Measurements from ENCODE around the gene SMIM10L2A. TPM values are rescaled to one million over a fixed set of nuclear protein-coding genes. Genes with fewer than 3 reads are reported as not detected.
A peak's percentile ranks its signal among the peaks of the same experiment; 100 is the strongest.
"Not testable (repeated sequence)": the region's sequence is repeated elsewhere in the genome, so short reads cannot be mapped to it uniquely, and the experiment has no call there.

The SMIM10L2A gene
- total RNA-seq, 1 donor from 2014 or later: 10.0 TPM

DNA sequence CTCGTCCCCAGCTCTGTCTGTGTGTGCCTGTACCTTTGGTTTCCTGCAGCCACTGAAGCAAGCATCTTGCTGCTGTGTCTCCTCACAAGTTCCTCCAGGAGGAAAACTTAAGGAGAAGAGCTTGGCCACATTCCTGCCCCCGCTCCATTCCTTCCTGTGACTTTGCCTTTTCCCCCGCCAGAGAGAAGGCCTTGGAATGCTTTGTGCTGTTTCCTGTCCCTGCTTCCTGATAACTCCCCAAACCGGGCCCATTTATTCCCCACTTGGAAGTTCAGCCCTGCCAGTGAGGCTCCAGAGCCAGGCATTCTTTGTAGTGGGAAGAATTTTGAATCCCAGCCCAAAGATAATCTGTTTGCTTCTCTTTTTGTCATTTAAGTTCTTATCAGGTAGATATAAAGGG is 33.1 kb downstream of the SMIM10L2A start:
- no peak for DNase-seq

DNA sequence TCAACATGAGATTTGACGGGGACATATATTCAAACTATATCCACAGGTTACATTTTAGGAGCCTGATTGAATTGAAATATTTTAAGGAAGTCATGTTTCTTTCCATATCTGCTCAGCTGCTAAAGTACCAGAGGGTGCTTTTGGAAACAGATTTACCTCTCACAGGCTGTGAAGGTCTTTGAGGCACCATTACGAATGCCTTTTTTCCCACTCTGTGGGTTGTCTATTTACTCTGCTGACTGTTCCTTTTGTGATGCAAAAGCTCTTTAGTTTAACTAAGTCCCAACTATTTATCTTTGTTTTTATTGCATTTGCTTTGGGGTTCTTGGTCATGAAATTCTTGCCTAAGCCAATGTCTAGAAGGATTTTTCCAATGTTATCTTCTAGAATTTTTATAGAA is 40.0 kb downstream of the SMIM10L2A start:
- DNase-seq: not testable (repeated sequence)

DNA sequence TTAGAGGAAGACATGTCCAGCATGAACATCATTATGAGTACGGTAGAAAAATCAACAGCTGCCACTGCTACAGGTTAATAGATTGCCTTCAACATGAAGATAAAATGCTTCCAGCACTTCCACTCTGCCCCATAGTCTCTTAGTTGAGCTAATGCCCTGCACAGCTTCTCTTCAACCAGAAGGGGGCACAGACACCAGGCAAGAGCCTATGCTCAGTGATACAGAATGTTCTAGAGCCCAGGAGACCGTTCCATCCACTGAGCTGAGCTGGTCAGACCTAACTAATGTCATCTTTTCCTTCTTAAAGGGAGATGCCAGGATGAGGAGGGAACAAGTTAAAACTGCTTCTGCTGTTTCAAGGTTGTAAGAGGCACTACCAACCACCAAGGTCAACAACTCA is 42.2 kb downstream of the SMIM10L2A start:
- DNase-seq: no peak

- DNase-seq: no peak
Observed at GRCh38 chrX:135476378-135476777, 54.6 kb downstream of the SMIM10L2A start.

GRCh38 chrX:135477576-135477975 is 55.8 kb downstream of the SMIM10L2A start:
- peak; percentile 18 for DNase-seq

Small RNAs within 50 kb of the gene (small RNA-seq; reads per million reads assigned to genes)
- not detected for gene RNA5SP515

Other genes starting within 250 kb of the SMIM10L2A start
- gene ETDA, start 169.9 kb upstream of the SMIM10L2A start, total RNA-seq: not detected
- gene ETDC, start 112.5 kb upstream of the SMIM10L2A start, total RNA-seq: not detected
- 14.0 TPM for gene ZNF75D, start 77.8 kb upstream of the SMIM10L2A start, total RNA-seq
- gene ZNF449, start 77.1 kb upstream of the SMIM10L2A start, total RNA-seq: 17.9 TPM
- 33.1 TPM for gene INTS6L, start 98.7 kb downstream of the SMIM10L2A start, total RNA-seq